HG03460 (cell line): ENCODE data around the gene TAF8.

Experiments used
- ATAC-seq: cut with Tn5 transposase; IDR thresholded peaks from one replicate; pipeline ENCODE4 v1.9.1; 2021; ENCODE audit not compliant: unreplicated experiment

Gene TAF8

DNA sequence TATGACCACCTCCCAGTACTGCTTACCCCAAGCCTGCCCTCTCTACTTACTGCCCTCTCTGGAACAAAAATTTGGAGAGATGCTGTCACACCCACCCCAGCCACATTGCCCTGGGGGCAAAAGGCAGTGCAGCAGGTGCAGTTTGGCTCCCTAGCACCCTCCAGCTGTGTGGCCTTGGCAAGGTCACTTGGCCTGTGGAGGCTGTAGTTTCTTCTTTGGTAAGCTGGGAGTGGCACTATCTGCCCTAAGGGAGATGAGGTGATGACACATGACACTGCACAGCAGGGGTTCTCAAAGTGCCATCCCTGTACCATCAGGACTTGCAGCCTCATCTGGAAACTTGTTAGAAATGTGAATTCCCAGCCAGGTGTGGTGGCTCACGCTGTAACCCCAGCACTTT is 44.8 kb downstream of the TAF8 start:
- ATAC-seq, result no peak

DNA sequence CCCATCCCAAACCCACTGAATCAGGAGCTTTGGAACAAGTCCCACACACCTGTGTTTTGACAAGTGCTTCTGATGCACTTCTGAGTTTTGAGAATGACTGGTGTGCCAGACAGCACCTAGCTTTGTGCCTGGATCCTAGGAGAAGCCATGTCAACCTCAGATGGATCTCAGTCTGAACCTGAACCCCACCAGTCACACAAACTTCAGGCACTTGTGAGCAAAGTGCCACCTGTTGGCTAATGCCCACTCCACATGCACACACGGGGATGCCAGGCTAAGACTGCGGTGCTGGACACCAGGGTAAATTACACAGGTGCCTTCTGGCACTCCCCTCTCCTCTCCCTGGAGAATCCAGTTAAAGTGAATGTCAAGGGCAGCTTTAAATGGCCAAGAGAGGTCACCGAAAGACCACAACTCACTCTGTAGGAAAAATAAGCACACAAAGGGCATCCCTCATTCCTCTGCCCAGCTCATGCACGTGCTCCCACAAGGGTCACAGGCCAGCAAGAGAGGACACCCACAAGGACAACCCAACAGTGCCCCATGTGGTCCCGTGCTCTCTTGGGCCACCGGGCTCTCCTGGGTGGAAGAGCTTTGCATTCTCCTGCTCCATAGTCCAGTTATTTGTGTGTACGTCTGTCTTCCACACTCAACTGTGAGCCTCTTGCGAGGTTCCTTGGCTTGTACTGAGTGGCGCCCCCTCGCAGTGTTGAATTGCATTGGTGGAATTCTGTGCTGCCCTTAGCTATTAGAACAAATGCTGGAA is 45.6 kb downstream of the TAF8 start:
- ATAC-seq, result no peak

DNA sequence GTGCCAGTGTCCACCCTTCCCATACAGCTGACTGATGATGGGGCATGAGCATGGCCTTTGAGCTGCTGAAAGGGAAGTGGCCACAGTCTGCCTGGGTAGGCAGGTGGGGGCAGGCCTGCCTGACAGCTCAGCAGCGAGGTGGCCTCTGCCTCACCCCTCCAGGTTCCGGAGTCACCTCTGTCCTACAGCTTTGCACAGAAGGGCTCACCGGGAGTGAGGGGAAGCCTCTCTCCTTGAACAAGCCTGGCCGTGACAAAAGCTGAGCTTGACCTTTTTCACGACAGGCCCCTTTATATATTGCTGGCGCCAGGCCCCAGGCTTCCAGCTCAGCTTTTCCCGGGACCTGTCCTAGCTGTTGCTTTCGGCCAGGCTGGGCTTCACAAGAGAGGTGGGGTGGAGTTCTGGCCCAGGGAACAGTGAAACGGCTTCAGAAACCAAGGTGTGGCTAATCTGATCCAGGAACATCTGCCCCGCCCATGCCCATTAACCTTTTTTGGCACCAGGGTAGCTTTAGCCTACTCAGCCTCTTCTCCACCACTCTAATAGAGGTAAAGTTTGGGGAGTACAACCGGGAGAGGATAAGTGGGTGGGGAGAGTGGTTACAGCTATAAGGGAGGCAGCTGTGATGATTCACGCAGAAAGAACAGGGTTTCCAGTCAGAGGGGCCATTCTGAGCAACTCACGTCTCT is 49.2 kb downstream of the TAF8 start:
- no peak for ATAC-seq

DNA sequence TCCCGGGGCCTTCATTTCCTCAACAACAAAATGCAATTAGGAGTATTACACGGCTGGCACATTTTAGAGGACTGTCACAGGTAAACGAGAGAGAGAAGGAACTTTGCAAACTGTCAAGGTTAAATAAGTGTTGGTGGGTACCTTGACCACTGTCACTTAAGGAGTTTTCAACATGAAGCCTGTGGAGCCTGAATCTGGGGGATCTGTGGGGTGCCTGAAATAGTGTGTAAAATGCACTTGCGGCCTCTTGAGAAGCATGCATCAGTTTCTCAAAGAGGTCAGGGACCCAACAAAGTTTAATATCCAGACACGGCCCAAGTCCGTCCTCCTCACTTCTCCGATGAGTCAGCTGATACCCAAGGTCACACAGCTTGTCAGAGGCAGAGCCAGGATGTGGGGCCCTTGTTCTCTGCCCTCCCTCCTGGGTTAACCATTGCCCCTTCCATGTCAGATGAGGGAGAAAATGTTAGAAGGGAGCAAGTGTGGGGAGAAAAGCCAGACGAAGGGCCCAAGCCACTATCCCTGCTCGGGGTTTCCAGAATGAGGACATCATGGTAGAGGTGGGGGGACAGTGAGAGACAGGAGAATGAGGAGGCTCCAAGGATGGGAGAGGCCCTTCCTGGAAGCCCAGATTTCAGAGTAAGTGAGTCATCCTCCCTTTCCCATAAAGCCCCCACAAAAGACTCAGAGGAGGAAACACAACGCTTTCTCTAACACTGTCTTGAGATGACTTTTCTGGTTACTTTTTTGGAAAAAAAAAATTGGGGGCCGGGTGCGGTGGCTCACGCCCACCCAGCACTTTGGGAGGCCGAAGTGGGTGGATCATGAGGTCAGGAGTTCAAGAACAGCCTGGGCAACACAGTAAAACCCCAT is 49.9 kb downstream of the TAF8 start:
- ATAC-seq, result no peak

DNA sequence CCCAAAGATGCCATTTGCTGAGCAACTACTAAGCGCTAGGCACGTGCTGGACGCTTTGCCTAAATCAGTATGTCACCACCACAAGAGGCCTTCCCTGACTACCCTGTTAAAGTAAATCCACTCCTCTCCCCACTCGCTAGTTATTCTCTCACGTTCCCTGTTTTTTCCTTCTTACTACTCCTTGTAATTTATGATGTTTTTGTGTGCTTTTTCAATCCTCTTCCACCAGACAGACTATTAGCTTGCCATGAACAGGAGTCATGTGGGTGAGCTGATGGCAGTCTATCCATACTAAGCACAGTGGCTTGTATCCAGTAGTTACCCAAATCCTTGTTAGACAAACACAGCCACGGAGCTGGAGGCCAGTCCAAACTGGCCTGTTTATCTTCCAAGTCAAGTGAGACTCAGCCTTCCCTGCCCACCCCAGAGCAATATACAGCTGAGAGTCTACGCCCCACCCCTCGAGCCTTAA is 50.9 kb downstream of the TAF8 start:
- no peak for ATAC-seq

DNA sequence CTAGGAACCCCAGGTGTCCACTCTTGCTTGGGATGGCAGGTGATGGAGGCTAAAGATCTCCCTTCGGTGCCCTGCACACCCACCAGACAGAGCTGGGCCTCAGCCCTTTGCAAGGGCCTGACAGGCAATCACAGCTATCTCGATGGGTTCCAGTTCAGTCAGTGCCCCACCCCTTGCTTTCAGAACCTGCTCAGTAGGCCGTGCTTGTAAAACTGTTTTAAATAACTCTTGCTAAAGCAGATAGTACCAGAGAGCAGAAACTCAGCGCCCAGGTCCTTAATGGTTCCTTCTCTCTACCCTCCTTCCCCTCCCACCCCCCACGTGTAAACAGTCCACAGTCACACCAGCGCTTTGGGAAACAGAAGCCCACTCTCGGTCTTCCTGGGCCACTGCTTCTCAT is 52.9 kb downstream of the TAF8 start:
- no peak for ATAC-seq

DNA sequence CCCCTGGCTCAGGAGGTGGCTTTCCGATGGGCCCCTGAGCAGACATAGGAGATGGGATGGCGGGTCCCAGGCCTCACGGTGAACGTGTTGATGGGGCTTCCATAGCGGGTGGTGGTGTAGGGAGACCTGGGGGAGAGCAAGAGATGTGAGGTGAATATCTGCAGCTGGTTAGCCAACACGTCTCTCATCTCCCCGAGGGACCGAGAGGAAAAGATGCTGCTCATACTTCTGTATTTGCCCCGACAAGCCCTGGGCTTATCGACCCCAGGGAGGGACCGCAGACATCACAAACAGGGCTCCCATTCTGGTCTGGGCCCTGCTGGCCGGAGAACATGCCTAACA is 53.4 kb downstream of the TAF8 start:
- ATAC-seq, result no peak

DNA sequence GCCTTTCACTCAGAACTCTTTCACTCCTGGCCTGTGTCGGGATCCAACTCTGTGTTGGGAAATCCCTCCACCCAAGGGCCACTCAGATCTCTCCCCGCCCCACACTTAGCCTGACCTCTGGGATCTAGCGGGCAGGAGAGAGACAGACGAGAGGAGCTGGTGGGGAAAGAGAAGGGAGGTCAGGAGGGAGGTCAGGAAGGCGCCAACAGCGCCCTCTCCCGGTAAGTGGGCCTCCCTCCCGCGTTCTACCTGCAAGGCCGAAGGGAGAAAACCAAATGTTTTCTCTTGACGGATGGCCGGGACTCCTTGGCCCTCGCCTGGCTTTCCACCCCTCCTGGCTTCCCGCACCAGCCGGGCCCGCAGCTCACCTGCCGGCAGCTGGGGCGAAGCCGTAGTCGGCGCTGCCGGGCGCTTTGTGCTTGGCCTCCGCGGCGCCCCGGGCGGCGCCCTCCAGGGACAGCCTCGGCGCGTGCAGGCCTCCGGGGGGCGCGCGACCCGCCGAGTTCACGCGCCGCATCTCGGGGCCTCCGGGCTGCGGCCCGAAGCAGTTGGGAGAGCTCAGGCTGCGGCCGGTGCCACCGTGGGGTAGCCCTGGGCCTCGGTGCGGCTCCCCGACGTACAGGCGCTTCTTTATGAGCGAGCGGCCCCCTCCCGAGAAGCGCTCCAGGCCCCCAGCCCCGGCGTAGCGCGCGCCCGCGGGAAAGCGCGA is 53.9 kb downstream of the TAF8 start:
- ATAC-seq, result no peak

DNA sequence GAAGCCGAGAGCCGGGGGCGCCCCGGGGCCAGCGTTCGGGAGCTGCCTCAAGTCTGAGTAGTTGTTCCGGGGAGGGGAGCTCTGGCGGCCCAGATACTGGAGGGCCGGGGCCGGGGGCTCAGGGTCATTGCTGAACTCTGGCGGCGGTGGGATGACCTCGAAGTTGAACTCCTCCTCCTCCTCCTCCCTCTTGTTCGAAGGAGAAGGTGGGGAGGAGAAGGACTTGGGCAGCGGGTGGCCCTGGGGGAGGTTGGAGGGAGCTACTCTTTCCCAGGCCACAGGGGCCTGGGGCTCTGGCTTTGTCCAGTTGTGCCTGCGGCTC is 54.4 kb downstream of the TAF8 start:
- no peak for ATAC-seq

DNA sequence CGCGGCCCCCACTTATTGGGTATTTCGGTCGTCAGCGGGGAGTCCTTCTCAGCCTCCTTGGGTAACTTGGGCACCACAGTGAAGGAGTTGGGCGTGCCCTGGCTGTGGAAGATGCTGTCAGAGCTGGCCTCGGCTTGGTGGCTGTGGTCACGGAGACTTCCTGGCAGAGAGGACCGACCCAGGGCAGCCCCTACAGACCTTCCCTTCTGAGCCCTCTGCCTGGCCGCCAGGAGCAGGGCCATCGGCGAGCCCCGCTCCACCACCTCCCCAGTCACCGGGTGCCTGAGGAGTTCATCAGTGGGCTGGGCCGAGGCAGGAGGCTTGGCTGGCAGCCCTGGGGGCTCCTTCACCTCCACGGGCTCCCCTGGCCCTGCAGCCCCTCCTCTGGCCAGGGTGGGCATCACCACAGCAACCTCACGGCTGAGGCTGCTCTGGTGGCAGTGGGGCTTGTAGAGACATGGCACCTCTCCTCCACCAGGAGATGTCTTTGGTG is 54.9 kb downstream of the TAF8 start:
- no peak for ATAC-seq

DNA sequence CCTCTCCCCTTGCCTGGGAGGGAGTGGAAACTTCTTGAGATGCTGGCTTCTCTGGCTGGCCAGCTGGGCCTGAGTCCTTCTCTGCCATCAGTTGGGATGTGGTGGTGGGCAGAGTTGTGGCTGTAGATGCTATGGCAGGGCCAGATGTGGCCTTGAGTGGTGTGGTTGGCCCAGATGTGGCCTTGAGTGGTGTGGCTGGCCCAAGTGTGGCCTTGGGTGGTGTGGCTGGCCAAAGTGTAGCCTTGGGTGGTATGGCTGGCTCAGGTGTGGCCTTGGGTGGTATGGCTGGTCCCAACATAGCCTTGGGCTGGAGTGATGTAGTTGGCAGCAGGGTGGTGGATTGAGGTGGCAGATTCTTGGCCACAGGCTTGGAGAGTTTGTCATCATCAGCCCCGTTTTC is 55.4 kb downstream of the TAF8 start:
- no peak for ATAC-seq

DNA sequence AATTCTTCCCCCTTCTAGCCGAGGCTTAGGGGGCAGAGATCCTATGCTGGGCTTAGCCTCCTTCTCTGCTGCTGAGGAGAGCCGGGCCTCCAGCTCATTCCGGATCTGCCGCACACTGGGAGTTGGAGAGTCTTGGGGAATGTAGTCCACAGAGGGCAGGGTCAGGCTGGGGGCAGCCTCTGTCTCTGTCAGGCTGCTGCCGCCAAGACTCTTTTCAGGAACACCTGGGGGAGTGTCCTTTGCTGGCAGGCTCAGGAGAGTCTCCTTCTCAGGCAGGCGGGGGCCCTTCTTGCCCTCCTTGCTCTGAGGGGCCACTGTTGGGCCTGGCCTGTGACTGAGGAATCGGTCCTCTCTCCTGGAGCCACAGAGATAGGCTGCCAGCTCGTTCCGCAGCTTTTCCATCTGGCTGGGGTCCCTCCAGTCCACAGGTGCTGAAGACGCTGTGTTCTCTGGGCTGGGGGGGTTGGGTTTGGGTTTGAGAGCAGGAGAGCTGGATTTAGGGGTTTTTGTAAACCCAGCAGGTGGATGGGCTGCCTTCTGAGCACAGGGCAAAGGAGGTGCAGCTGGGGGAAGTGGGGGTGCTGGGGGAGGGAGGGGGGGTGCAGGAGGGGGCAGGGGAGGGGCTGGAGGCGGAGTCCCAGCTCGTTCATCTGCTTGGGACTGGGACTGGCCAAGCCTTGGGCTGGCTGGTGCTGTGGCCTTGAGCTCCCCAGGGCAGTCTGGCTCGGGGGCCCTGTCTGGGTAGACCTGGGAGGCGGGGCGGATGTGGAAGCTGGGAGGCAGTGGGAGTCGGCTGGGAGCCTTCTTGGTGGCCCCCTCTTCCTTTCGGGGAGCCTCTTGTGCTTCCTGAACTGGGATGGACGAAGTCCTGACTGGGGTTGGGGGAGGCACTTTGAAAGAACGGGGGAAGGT is 56.0 kb downstream of the TAF8 start:
- ATAC-seq, result no peak

DNA sequence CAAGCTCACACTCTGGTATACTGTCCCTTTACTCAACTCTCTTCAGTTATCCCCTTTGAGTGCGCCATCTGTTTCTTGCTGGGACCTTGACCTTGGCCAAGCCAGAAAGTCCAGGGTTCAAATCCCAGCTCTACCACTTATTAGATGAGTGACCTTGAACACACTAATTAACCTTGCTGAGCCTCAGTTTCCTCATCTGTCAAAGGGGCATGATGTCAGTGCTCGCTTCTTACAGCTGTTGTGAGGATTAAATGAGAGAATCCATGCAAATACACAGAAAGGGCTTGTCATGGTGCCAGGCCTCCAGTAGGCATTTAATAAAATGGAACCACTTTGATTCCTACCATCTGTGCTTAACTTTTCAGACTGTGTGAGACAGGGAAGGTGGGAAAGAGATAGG is 57.7 kb downstream of the TAF8 start:
- ATAC-seq, result no peak

DNA sequence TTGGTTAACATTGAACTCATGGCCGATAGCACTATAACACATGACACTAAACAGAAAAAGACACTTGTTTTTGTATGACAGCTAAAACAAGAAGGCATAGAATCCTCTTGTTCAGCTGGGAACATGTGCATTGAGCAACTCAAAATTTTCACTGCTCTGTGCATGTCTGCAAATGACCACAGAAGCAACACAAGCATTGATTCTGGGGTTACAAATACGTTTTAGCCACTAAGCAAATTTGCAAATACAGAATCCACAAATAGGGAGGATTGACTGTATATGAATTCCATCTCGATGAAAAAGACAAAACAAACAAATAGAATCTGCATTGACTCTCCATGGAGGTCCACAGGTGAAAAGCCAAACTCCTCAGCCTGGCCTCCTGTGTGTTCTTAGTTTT is 60.4 kb downstream of the TAF8 start:
- no peak for ATAC-seq

DNA sequence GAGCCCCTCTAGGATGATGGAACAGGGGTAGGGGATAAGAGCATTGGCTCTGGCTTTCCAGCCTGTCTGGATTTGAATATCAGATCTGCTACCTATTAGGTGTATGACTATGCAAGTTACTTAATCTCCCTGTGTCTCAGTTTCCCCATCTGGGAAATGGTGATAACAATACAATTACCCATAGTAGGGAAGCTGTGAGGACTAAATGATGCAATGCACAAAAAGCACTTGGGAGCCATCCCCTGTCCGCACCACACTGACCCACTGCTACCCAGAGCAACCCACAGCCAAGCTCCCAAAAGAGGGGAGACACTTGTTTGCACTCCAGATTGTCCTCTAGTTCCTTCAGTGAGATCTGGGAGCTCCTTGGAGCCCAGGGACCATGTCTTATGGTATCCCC is 62.0 kb downstream of the TAF8 start:
- no peak for ATAC-seq

DNA sequence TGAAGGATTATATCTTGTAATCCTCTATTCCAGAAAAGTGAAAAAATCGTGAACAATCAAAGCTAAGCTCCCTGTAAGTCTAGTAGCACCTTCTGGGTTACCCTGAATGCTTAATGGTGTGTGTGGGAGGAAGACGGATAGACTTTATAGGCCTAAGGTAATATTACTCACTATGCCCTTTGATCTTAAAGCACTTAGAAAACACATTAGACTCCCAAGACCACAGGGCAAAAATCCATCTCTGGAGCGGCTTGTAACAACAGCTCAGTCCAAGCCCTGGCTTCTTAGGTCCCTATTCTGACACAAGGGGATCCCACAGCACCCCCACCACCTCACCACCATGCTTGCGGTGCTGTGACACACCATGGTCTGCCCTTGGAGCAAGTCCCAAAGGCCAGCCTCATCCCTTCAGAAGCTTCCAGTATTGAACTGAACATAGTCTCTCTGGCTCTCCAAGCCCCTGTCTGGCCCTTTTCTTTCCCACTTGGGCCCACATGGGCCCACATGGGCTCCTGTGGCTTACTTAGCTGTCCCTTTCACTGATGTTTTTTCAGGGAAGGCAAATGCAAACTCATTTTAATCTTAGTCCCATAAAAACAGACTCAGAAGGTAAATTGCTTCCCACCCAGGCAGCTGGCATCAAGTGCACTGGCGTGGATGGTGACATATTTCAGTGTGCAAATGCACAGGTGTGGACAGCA is 63.8 kb downstream of the TAF8 start:
- ATAC-seq, result no peak

DNA sequence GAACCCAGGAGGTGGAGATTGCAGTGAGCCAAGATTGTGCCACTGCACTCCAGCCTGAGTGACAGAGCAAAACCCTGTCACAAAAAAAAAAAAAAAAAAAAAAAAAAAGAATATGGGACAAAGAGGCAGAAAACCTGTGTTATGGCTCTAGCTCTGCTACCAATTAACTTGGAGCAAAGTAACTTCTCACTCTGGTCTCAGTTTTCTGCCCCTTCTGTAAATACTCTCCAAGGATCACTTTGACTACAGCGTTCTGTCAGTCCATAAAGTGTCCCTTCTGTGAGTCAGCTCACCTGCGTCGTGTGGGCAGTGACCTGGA is 67.5 kb downstream of the TAF8 start:
- no peak for ATAC-seq

DNA sequence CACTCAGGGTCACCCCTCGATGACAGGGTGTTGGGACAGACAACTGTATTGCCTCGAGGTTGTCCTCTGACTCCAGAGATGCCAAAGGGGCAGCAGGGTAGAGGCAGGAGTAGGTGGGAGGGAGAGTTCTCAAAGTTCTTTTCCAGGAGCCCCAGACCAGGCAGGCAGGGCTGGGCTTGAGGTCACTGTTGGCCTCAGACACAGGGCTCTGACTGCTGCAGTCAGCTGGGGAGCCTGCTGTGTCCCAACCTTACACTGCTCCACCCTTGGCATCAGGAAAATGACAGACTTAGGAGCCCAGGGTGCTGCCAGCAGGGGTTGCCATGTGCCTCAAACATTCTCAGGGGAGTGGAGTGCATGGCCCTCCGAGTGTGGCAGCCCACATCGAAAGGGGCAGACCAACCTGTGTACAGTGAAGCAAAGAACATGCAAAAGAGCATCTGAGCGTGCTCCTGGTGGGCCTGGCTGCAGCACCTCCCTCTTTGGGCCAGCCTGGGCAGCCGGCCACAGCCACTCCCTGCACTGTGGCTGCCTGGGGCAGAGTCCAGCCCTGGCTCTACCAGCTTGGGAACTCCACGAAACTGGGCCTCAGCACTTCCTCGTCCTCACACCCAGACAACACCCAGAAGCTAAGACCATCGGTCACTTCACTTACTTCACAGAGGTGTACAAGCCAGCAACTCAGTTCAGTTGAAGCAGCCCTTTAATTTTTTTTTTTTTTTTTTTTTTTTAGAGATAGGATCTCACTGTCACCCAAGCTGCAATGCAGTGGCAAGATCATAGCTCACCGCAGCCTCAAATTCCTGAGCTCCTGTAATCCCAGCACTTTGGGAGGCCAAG is 68.1 kb downstream of the TAF8 start:
- ATAC-seq, result no peak
